HepG2 (cell line): ENCODE results near the gene KHNYN. TPM values are rescaled to one million over a fixed set of nuclear protein-coding genes. Genes with fewer than 3 reads are reported as not detected.

Experiments used
- ATAC-seq: fragments of 200-7000 bp; cut with Tn5 transposase; 3 replicates; pipeline ENCODE4 v1.9.1; 2020; ENCODE audit warnings: mild to moderate bottlenecking, moderate library complexity
- BruUV-seq: library from RNA; stranded (reverse); fragments of 400-500 nt; replicated peaks from 2 replicates; lab custom pipeline; 2021; lab: Mats Ljungman, UMichigan
- CTCF ChIA-PET: fragments of 300-600 bp; formaldehyde crosslinking; extraction: SDS; loops from one replicate; lab custom pipeline; 2021; ENCODE audit warnings: low total read pairs, inconsistent platforms, low intra/inter-chr PET ratio; lab: Yijun Ruan, JAX
- POLR2A ChIA-PET: fragments of 350-600 bp; sonication (Branson Sonifier 250); formaldehyde crosslinking; loops from one replicate; lab custom pipeline; 2020; ENCODE audit warnings: antibody characterized with exemption, inconsistent platforms; lab: Yijun Ruan, JAX
- DNase-seq: peaks from one replicate; pipeline ENCODE4 v3.0.0-alpha.2; 2015; ENCODE audit warnings: low spot score
- FAIRE-seq: peaks from 3 replicates; lab custom pipeline; 2011; peaks lifted over from hg19 to GRCh38; lab: Jason Lieb, UNC
- H2AFZ ChIP-seq: one replicate; pipeline ENCODE4 v1.6.1; 2011; ENCODE audit warnings: low read length, inconsistent platforms
- H3K27ac ChIP-seq: fragments of 300-600 bp; 3 replicates; pipeline ENCODE4 v1.8.0; 2011; ENCODE audit warnings: mixed run types, mild to moderate bottlenecking, mixed read lengths, low read length, inconsistent platforms; ENCODE audit not compliant: insufficient read depth; ENCODE audit errors: extremely low read length
- H3K27me3 ChIP-seq, 2 experiments: fragments of 200-600 bp in 1 of 2; 2 replicates in 1 of 2; 3 replicates in 1 of 2; pipeline versions ENCODE4 v1.6.0 to v1.8.0; 2011; ENCODE audit warnings: low read length in 2 of 2, mild to moderate bottlenecking in 2 of 2, moderate library complexity in 2 of 2, inconsistent platforms in 1 of 2; ENCODE audit not compliant: insufficient read depth in 2 of 2, control insufficient read depth in 1 of 2
- H3K36me3 ChIP-seq, 2 experiments: fragments of 200-600 bp in 1 of 2; replicated peaks in 1 of 2; 2 replicates in 1 of 2; 3 replicates in 1 of 2; pipeline versions ENCODE4 v1.5.1 to v1.8.0; 2011; ENCODE audit warnings: low read length in 2 of 2, inconsistent platforms in 1 of 2; ENCODE audit not compliant: insufficient read depth in 2 of 2, control insufficient read depth in 1 of 2
- H3K4me1 ChIP-seq: 2 replicates; pipeline ENCODE4 v1.5.1; 2012; ENCODE audit warnings: low read length, inconsistent platforms; ENCODE audit not compliant: insufficient read depth
- H3K4me2 ChIP-seq: 2 replicates; pipeline ENCODE4 v1.6.0; 2011; ENCODE audit warnings: low read depth, low read length, inconsistent platforms
- H3K4me3 ChIP-seq, 3 experiments: fragments of 200-600 bp in 1 of 3; sonication (generic), shearing (Covaris generic) in 1 of 3; replicated peaks in 1 of 3; 2 replicates each; pipeline ENCODE4 v1.5.1; 2011 to 2016; ENCODE audit warnings: low read length in 3 of 3, inconsistent platforms in 2 of 3, low read depth in 2 of 3, mild to moderate bottlenecking in 2 of 3, control low read depth in 1 of 3, mixed read lengths in 1 of 3; ENCODE audit not compliant: insufficient read depth in 1 of 3
- H3K79me2 ChIP-seq: one replicate; pipeline ENCODE4 v1.6.1; 2011; ENCODE audit warnings: low read length, inconsistent platforms; ENCODE audit not compliant: insufficient read depth
- H3K9ac ChIP-seq: 2 replicates; pipeline ENCODE4 v1.6.0; 2011; ENCODE audit warnings: mild to moderate bottlenecking, low read depth, low read length, inconsistent platforms; ENCODE audit not compliant: insufficient read depth
- H3K9me3 ChIP-seq: 2 replicates; pipeline ENCODE4 v1.5.1; 2012; ENCODE audit warnings: mild to moderate bottlenecking, low read length
- H4K20me1 ChIP-seq: 2 replicates; pipeline ENCODE4 v1.6.0; 2011; ENCODE audit warnings: inconsistent platforms, mild to moderate bottlenecking, low read length, moderate library complexity; ENCODE audit not compliant: insufficient read depth
- ESRRA ChIP-seq: sonication (generic); formaldehyde crosslinking; IDR thresholded peaks from 2 replicates; pipeline ENCODE4 v1.5.1; 2020; ENCODE audit warnings: mild to moderate bottlenecking, low read depth, missing genetic modification reagents
- HHEX ChIP-seq: IDR thresholded peaks from 2 replicates; pipeline ENCODE4 v1.6.1; 2016; ENCODE audit warnings: control low read depth
- KDM2A ChIP-seq: sonication (generic); formaldehyde crosslinking; IDR thresholded peaks from 2 replicates; pipeline ENCODE4 v1.4.0; 2020; ENCODE audit warnings: low read depth, missing genetic modification reagents, borderline replicate concordance
- SMC3 ChIP-seq: IDR thresholded peaks from 2 replicates; pipeline ENCODE4 v1.6.1; 2011; ENCODE audit warnings: low read length, improper control_type of control experiment
- ZFYVE20 ChIP-seq: sonication (generic); formaldehyde crosslinking; IDR thresholded peaks from 2 replicates; pipeline ENCODE4 v1.8.0; 2023; ENCODE audit warnings: low read depth, mild to moderate bottlenecking, moderate library complexity, missing genetic modification reagents, borderline replicate concordance
- ZNF446 ChIP-seq: sonication (generic); formaldehyde crosslinking; IDR thresholded peaks from 2 replicates; pipeline ENCODE4 v1.5.0; 2020; ENCODE audit warnings: mild to moderate bottlenecking, missing genetic modification reagents
- ZNF737 ChIP-seq: sonication (generic); formaldehyde crosslinking; IDR thresholded peaks from 2 replicates; pipeline ENCODE4 v1.5.0; 2020; ENCODE audit warnings: missing genetic modification reagents, mild to moderate bottlenecking, borderline replicate concordance
- WGBS: methylation state at CpG from one replicate; pipeline ENCODE4 v1.1.6; 2017; ENCODE audit warnings: low lambda C conversion rate; 5-methylcytosine and 5-hydroxymethylcytosine counted together
- in situ Hi-C: cut with HindIII; loops from 2 replicates; pipeline ENCODE4 v1.10.0; 2017; ENCODE audit warnings: low pct_unique_long_range_greater_than_20kb; ENCODE audit not compliant: extremely low pct_ligation_motif_present
- intact Hi-C: fragments of 100-400 bp; cut with micrococcal nuclease; formaldehyde crosslinking; loops from one replicate; pipeline ENCODE4 v1.10.0; 2022; ENCODE audit not compliant: unreplicated experiment
- polyA plus RNA-seq, 8 experiments: library from polyadenylated mRNA; depleted of rRNA in 3 of 8; stranded (reverse) in 7 of 8; unstranded in 1 of 8; fragments of >200 nt; fragmentation: Illumina TruSeq in 4 of 8; extraction: Trizol in 4 of 8; gene quantifications; 2 replicates each; pipeline versions ENCODE4 v1.2.1 to v1.2.3, GENCODE V29; 2011 to 2016; ENCODE audit warnings: low read depth in 4 of 8, missing spikeins in 1 of 8, mixed read lengths in 1 of 8; ENCODE audit not compliant: insufficient read depth in 1 of 8
- total RNA-seq, 5 experiments: library from RNA; depleted of rRNA; stranded (reverse); fragments of >200 nt; fragmentation: Illumina TruSeq; extraction: Trizol; gene quantifications; 2 replicates each; pipeline ENCODE4 v1.2.3, GENCODE V29; 2016; ENCODE audit warnings: low read depth in 1 of 5
- TF ChIP-seq, protein P1 (sequence below), 2 experiments: IDR thresholded peaks; 2 replicates each; pipeline ENCODE4 v1.6.1; 2011 to 2012; ENCODE audit warnings: low read length in 2 of 2, borderline replicate concordance in 1 of 2, low read depth in 1 of 2, mild to moderate bottlenecking in 1 of 2, moderate library complexity in 1 of 2

The KHNYN gene
- total and polyA plus RNA-seq, 2 of the 13 experiments (the other 11 are each of a cell fraction or from before 2014, with no cell fraction given), result 52.8 to 75.7 TPM

DNA sequence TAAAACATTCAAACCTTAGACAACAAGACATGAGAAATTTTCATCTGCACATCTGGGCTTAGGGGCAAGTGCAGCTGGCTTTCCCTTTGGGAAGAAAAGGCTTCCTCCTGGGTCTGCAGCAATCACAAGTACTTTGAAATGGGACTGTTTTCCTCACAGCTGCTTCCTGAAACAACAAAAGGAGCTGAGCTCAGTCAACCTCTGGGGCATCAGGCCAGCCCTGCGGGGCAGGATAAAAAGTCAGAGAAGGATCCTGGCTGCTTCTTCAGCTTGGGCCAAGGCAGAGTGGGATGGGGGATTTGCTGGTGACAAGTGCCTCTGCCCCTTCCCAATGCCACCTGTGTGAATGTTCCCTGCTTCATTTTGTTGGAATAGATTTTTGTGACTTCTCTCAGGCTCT is 29.0 kb downstream of the KHNYN start:
- Histone ChIP-seq H3K79me2 (no peaks in the 10 kb centered on the region), H2AFZ (no peak overlapping the region), H3K4me1 (no peaks in the 10 kb centered on the region), H3K4me2 (no peak overlapping the region), H3K4me3 (no peak overlapping the region), H3K27me3 (no peaks in the 10 kb centered on the region), H3K27ac (no peak overlapping the region), H3K36me3 (peaks cover 6 to 9% of the 10 kb centered on the region in 2 experiments; a peak in 3 of 5 replicates), H3K9me3 (peaks cover 12% of the 10 kb centered on the region), H3K9ac (no peak overlapping the region), H4K20me1 (no peaks in the 10 kb centered on the region)
- CTCF ChIA-PET, result no interaction called here
- intact Hi-C loops, result no loop called here
- no peak for TF ChIP-seq HHEX (CRISPR knock-in tag)
- TF ChIP-seq KDM2A (CRISPR knock-in tag), result no peak
- TF ChIP-seq, protein P1, sequence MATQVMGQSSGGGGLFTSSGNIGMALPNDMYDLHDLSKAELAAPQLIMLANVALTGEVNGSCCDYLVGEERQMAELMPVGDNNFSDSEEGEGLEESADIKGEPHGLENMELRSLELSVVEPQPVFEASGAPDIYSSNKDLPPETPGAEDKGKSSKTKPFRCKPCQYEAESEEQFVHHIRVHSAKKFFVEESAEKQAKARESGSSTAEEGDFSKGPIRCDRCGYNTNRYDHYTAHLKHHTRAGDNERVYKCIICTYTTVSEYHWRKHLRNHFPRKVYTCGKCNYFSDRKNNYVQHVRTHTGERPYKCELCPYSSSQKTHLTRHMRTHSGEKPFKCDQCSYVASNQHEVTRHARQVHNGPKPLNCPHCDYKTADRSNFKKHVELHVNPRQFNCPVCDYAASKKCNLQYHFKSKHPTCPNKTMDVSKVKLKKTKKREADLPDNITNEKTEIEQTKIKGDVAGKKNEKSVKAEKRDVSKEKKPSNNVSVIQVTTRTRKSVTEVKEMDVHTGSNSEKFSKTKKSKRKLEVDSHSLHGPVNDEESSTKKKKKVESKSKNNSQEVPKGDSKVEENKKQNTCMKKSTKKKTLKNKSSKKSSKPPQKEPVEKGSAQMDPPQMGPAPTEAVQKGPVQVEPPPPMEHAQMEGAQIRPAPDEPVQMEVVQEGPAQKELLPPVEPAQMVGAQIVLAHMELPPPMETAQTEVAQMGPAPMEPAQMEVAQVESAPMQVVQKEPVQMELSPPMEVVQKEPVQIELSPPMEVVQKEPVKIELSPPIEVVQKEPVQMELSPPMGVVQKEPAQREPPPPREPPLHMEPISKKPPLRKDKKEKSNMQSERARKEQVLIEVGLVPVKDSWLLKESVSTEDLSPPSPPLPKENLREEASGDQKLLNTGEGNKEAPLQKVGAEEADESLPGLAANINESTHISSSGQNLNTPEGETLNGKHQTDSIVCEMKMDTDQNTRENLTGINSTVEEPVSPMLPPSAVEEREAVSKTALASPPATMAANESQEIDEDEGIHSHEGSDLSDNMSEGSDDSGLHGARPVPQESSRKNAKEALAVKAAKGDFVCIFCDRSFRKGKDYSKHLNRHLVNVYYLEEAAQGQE (IDR thresholded peaks at IDR 0.05; ENCODE audit: borderline replicate concordance in 1 of 2, low read depth in 1 of 2, low read length in 2 of 2), result no peak
- no peak for TF ChIP-seq ZFYVE20 (CRISPR knock-in tag)
- TF ChIP-seq ZNF737 (CRISPR knock-in tag), result no peak
- TF ChIP-seq SMC3, result no peak
- no peak for TF ChIP-seq ZNF446
- no peak for TF ChIP-seq ESRRA
- WGBS, result 96% methylated on average over 1 of the region's 1 CpG
- ATAC-seq (no peak), DNase-seq (no peak), FAIRE-seq (no peak)
- no TSS peak for BruUV-seq
- POLR2A ChIA-PET, result no interaction called here
- in situ Hi-C loops, result no loop called here
